ENCODE results near the gene TMEM41A. TPM values are rescaled to one million over a fixed set of nuclear protein-coding genes. Genes with fewer than 3 reads are reported as not detected.
A peak's percentile ranks its signal among the peaks of the same experiment; 100 is the strongest.
"Not testable (repeated sequence)": the region's sequence is repeated elsewhere in the genome, so short reads cannot be mapped to it uniquely, and the experiment has no call there.

TMEM41A gene
- total RNA-seq, 1 experiment from 2014 or later, result 9.2 TPM

DNA sequence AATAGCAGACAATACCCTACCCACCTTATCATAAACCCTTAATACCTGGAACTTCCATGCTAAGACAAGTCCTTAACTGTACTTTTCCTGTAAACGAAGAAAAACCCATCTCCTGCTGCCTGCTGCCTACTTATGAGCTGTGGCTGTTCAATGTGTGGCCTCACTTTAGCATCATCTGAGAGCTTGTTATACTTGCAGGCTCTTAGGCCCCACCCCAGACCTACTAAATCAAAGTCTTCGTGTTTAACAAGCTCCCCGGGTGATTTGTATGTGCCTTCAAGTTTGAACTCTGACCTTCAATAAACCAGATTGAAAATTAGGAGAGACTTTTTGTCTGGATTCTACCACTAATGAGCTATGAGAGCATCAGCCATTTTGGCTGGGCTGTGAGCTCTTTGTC, 29.3 kb downstream of the TMEM41A start:
- H3K27me3 ChIP-seq (ENCODE audit: control insufficient read depth, insufficient read depth, low read length), result no peaks in the 10 kb centered on the region; the same call in 1 of the 2 replicates
- DNase-seq, result no peak
- no peak overlapping the region for H3K4me3 ChIP-seq (ENCODE audit: insufficient read depth, low read depth, low read length)
- no peaks in the 10 kb centered on the region for H3K36me3 ChIP-seq (replicated peaks; ENCODE audit: control insufficient read depth, insufficient read depth, low read length)

DNA sequence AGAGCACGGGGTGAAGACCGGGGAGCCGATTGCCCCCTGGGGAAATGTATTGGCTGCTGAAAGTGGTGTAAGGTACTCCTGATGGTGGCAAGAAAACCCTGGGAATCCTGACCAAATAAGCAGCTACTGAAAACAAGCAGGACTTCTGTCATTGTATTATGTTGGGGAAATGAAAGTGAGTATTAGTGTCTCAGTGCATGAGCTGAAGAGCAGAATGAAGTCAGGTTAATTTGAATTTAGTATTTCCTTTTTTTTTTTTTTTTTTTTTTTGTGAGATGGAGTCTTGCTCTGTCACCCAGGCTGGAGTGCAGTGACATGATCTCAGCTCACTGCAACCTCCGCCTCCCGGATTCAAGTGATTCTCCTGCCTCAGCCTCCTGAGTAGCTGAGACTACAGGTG, 32.7 kb downstream of the TMEM41A start:
- not testable (repeated sequence) for H3K27me3 ChIP-seq (ENCODE audit: control insufficient read depth, insufficient read depth, low read length); H3K36me3 ChIP-seq (replicated peaks; ENCODE audit: control insufficient read depth, insufficient read depth, low read length); H3K4me3 ChIP-seq (ENCODE audit: insufficient read depth, low read depth, low read length); DNase-seq

GRCh38 chr3:185465471-185465870, 33.4 kb downstream of the TMEM41A start:
- H3K4me3 ChIP-seq (ENCODE audit: insufficient read depth, low read depth, low read length), result no peak overlapping the region
- no peak for DNase-seq
- H3K27me3 ChIP-seq (ENCODE audit: control insufficient read depth, insufficient read depth, low read length), result no peaks in the 10 kb centered on the region; the same call in 1 of the 2 replicates
- no peaks in the 10 kb centered on the region for H3K36me3 ChIP-seq (replicated peaks; ENCODE audit: control insufficient read depth, insufficient read depth, low read length)

- peak; percentile 25 for DNase-seq
- no peaks in the 10 kb centered on the region for H3K27me3 ChIP-seq (ENCODE audit: control insufficient read depth, insufficient read depth, low read length)
- H3K4me3 ChIP-seq (ENCODE audit: insufficient read depth, low read depth, low read length), result no peak overlapping the region
- no peaks in the 10 kb centered on the region for H3K36me3 ChIP-seq (replicated peaks; ENCODE audit: control insufficient read depth, insufficient read depth, low read length)
These were observed 38.0 kb downstream of the TMEM41A start for GRCh38 chr3:185460719-185461350.

GRCh38 chr3:185460309-185460708, 38.5 kb downstream of the TMEM41A start:
- Histone ChIP-seq H3K4me3 (ENCODE audit: insufficient read depth, low read depth, low read length) (no peak overlapping the region), H3K27me3 (ENCODE audit: control insufficient read depth, insufficient read depth, low read length) (no peaks in the 10 kb centered on the region), H3K36me3 (replicated peaks; ENCODE audit: control insufficient read depth, insufficient read depth, low read length) (no peaks in the 10 kb centered on the region)
- DNase-seq, result no peak

DNA sequence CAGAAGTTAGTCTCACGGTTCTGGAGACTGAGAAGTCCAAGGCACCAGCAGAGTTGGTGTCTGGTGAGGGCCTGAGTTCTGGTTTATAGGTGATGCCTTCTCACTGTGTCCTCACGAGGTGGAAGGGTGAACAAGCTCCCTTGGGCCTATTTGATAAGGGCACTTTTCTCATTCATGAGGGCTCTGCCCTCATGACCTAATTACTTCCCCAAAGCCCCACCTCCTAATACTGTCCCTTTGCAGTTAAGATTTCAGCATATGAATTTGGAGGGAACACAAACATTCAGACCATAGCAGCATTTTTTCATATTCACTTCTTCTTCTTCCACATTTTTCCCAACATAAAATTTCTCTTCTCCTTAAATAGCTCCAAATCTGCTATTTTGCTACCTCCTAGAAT, 41.5 kb downstream of the TMEM41A start:
- Histone ChIP-seq H3K27me3 (ENCODE audit: control insufficient read depth, insufficient read depth, low read length) (no peaks in the 10 kb centered on the region), H3K4me3 (ENCODE audit: insufficient read depth, low read depth, low read length) (no peak overlapping the region), H3K36me3 (replicated peaks; ENCODE audit: control insufficient read depth, insufficient read depth, low read length) (no peaks in the 10 kb centered on the region)
- DNase-seq, result no peak

DNA sequence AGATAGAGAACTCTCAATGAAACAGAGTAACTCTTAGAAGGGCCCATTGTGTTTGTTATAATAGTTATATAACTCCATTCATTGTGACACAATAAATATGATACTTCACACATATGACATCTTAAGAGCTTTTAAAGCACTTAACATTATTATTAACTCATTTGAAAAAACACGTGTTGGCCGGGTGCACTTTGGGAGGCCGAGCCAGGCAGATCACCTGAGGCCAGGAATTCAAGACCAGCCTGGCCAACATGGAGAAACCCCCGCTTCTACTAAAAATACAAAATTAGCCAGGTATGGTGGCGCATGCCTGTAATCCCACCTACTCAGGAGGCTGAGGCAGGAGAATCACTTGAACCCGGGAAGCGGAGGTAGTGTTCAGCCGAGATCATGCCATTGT, 47.4 kb downstream of the TMEM41A start:
- DNase-seq; H3K36me3 ChIP-seq (replicated peaks; ENCODE audit: control insufficient read depth, insufficient read depth, low read length); H3K27me3 ChIP-seq (ENCODE audit: control insufficient read depth, insufficient read depth, low read length); H3K4me3 ChIP-seq (ENCODE audit: insufficient read depth, low read depth, low read length): not testable (repeated sequence)

GRCh38 chr3:185448107-185448506, 50.7 kb downstream of the TMEM41A start:
- DNase-seq, result no peak
- Histone ChIP-seq H3K36me3 (replicated peaks; ENCODE audit: control insufficient read depth, insufficient read depth, low read length) (no peaks in the 10 kb centered on the region), H3K27me3 (ENCODE audit: control insufficient read depth, insufficient read depth, low read length) (no peaks in the 10 kb centered on the region), H3K4me3 (ENCODE audit: insufficient read depth, low read depth, low read length) (no peak overlapping the region)

GRCh38 chr3:185444329-185444728, 54.5 kb downstream of the TMEM41A start:
- no peaks in the 10 kb centered on the region; the same call in 1 of the 2 replicates for H3K27me3 ChIP-seq (ENCODE audit: control insufficient read depth, insufficient read depth, low read length)
- H3K36me3 ChIP-seq (replicated peaks; ENCODE audit: control insufficient read depth, insufficient read depth, low read length), result no peaks in the 10 kb centered on the region
- no peak for DNase-seq
- H3K4me3 ChIP-seq (ENCODE audit: insufficient read depth, low read depth, low read length), result no peak overlapping the region

GRCh38 chr3:185442031-185442430, 56.8 kb downstream of the TMEM41A start:
- H3K27me3 ChIP-seq (ENCODE audit: control insufficient read depth, insufficient read depth, low read length), result no peaks in the 10 kb centered on the region; the same call in 1 of the 2 replicates
- no peak overlapping the region for H3K4me3 ChIP-seq (ENCODE audit: insufficient read depth, low read depth, low read length)
- no peaks in the 10 kb centered on the region for H3K36me3 ChIP-seq (replicated peaks; ENCODE audit: control insufficient read depth, insufficient read depth, low read length)
- DNase-seq, result no peak

GRCh38 chr3:185439745-185440466, 58.9 kb downstream of the TMEM41A start:
- H3K36me3 ChIP-seq (replicated peaks; ENCODE audit: control insufficient read depth, insufficient read depth, low read length), result no peaks in the 10 kb centered on the region
- no peaks in the 10 kb centered on the region; the same call in 1 of the 2 replicates for H3K27me3 ChIP-seq (ENCODE audit: control insufficient read depth, insufficient read depth, low read length)
- H3K4me3 ChIP-seq (ENCODE audit: insufficient read depth, low read depth, low read length), result no peak overlapping the region
- DNase-seq, result no peak

Other genes with a start within 250 kb of the TMEM41A start
- 0.63 and 1.0 TPM in 2 replicates for gene EHHADH, start 245.0 kb downstream of the TMEM41A start, total RNA-seq (2014; rRNA removed; shearing (Covaris generic))
- not detected in 2 replicates for gene MAP3K13, start 135.9 kb downstream of the TMEM41A start, total RNA-seq (2014; rRNA removed; shearing (Covaris generic))
- 0.21 TPM in 1 of 2 replicates, not detected in the other for gene LIPH, start 53.6 kb upstream of the TMEM41A start, total RNA-seq (2014; rRNA removed; shearing (Covaris generic))
- 23.9 and 38.3 TPM in 2 replicates for gene SENP2, start 87.3 kb upstream of the TMEM41A start, total RNA-seq (2014; rRNA removed; shearing (Covaris generic))